NCI-H446 treated with DMSO at 0.1 percent for 48 hours (cell line): ENCODE results near the gene XRCC1.
"Not testable (repeated sequence)": the region's sequence is repeated elsewhere in the genome, so short reads cannot be mapped to it uniquely, and the experiment has no call there.

Experiments
- DNase-seq: peaks from one replicate; lab custom pipeline; 2025; lab: John Stamatoyannopoulos, UW

The XRCC1 gene

DNA sequence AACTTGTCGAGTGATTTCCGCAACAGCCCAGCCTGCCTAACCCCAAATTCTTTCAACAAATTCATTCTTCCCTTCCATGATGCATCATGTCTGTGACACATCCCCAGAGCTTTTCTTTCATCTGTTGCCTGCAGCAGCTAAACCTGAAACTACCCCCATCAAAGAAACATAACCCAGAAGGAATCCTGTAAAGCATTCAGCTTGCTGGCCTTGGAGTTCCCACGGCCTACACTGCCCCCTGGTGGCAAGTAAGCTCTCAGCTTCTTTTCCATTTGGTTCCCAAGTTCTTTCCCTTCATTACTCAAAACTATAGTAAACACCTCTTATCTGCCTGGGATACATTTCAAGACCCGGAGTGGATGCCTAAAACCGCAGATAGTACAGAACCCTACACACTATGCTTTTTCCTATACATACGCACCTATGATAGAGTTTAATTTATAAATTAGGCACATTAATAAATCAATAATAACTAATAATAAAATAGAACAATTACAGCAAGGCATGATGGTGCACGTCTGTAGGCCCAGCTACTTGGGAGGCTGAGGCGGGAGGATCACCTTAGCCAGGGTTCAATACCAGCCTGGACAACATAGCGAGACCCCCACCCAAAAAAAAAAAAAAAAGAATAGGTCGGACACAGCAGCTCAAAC lies 55.8 kb downstream of the XRCC1 start:
- peak; percentile 70 for DNase-seq

DNA sequence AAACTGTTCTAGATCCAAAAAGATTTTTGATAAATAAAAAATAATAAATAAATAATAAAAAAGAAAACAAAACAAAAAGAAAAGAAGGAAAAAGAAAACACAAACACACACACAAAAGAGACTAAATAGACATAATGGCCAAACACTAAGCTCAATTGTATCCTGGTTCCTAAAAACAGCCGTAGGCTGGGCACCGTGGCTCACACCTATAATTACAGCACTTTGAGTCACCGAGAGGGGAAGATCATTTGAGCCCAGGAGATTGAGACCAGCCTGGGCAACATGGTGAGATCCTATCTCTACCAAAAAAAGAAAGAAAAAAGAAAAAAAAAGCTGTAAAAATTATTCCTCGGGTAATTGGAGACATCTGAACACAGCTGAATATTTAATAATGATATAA lies 57.3 kb downstream of the XRCC1 start:
- DNase-seq, result no peak

DNA sequence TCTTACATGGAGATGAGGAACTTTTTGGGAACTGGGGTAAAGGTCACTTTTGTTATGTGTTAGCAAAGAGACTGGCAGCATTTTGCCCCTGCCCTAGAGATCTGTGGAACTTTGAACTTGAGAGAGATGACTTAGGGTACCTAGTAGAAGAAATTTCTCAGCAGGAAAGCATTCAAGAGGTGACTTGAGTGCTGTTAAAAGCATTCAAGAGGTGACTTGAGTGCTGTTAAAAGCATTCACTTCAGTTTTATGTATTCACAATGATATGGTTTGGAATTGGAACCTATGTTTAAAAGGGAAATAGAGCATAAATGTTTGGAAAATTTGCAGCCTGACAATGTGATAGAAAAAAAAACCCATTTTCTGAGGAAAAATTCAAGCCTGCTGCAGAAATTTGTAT lies 62.9 kb downstream of the XRCC1 start:
- DNase-seq, result not testable (repeated sequence)

DNA sequence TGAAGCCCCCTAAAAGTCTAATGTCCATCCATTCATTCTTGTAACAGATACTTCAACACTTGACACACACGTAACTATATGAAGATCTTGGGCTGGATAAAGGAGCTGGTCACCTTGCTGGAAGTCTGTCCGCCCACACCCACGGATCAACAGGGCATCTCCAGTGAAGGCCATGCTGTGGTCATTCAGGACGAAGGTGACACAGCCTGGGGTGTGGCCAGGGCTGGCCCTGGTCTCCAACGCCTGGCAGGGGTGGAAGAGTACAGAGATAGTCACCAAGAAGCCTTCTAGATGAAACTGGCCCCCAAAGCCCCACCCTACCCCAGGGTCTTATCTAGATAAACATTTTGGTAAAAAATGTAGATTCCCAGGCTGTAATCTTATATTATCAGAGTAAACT lies 64.0 kb downstream of the XRCC1 start:
- DNase-seq, result no peak

DNA sequence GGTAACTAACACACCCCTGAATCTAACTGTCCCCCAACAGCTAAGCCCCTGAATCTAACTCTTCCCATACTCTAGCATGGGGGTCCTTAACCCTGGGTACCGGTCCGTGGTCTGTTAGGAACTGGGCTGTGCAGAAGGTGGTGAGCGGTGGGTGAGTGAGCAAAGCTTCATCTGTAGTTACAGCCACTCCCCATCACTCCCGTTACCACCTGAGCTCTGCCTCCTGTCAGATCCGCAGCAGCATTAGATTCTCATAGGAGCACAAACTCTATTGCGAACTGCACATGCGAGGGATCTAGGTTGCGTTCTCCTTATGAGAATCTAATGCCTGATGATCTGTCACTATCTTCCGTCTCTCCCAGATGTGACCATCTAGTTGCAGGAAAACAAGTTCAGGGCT lies 64.6 kb downstream of the XRCC1 start:
- DNase-seq, result no peak

DNA sequence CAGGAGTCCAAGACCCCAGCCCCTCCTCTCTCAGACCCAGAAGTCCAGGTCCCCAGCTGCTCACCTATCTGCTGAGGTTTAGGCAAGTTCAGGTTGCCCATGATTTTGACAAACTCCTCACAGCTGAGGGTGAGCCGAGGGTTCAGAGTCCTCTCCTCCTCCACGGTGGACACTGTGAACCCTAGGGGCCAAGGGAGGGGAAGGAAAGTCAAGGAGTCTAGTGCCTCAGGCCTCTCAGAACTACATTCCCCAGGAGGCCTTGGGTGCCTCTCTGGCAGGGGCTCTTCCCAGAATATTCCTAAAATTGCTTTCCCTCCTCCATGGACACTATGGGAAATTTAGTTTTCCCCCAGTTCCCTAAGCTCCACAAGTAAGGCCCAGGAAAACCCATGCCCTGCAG lies 67.4 kb downstream of the XRCC1 start:
- DNase-seq, result no peak

DNA sequence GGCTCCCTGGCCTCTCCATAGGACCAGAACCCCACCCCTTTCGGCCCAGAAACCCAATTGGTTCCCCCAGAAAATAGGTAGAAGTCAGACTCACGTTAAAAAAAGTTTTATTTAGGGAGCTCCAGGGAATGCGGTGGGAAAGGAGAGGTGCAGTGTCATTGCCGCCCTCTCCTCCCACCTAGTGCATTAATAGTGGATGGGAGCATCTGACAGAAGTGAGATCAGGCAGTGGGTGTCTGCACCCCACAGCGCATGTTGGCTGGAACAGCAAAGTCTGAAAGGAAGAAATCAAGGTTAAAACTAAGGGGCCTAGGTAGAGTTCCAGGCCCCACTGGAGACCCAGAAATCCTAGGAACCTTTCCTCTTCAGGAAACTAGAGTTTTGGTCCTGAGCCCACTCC lies 68.7 kb downstream of the XRCC1 start:
- DNase-seq, result no peak

DNA sequence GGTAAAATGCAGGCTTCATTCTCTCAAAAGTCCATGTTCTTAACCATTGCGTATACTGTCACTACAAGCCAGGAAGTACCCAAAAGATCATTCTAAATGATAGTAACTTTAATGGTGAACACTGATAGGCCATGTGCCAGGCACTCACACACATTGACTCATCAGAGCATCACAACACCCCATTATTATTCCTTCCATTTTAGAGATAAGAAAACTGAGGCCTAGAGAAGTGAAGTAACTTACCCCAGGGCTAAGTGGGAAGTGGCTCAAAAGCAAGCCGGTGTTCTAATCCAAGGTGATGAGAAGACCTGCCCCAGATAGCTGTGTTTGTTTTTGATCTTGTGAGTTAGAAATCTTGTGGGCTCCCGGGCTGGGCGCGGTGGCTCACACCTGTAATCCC lies 69.4 kb downstream of the XRCC1 start:
- DNase-seq, result no peak

DNA sequence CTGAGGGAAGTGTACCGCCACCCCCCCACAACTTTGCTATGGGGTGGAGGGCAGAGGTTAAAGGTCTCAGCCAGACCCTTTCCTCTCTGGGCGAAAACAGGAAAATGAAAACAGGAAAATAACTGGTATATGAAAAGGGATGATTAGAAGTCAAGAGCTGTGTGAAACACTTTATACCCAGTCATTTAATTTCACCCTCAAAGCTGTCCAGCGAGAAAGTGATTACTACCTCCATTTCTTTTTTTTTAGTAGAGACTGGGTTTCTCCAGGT lies 70.2 kb downstream of the XRCC1 start:
- DNase-seq, result no peak

DNA sequence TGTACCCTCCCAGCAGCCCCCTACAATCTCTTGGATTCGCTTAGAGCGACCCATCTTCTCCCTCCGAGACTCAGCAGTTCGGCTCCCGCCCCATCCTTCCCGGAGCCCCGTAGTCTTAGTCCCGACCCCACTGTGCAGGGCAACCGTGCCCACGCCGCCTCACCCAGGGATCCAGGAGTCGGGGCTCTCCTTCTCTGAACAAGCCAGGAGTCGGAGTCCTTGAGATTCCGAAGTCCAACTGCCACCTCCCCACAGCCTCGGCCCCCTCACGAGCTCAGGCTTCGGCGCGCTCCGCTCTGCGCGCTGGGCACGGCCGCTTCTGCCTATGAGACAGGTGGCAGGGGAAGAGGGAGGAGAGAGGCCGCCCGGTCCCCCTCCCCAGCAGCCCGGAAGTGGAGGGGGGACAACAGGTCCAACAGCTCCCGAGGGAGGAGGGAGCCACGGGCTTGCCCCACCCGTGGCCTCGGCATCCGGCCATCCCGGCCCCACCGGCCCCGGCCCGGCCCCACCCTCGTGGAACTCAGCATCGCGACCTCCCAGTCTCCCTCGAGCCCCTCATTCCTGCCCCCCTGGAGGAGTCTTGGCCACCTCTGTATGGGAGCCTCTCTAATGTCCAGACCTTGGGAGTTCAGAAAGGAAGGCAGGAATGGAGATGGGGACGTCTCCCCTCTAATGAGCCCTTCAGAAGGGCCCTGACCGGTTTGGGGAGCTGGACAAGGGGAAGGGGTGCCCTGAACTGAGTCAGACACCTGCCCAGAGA lies 70.7 kb downstream of the XRCC1 start, which contains the start of gene PHLDB3:
PHLDB3 (minus strand) TSS at position 321 of the 760 bp plus-strand sequence. CDS start 628 bp downstream, outside the sequence.
- DNase-seq, result no peak

DNA sequence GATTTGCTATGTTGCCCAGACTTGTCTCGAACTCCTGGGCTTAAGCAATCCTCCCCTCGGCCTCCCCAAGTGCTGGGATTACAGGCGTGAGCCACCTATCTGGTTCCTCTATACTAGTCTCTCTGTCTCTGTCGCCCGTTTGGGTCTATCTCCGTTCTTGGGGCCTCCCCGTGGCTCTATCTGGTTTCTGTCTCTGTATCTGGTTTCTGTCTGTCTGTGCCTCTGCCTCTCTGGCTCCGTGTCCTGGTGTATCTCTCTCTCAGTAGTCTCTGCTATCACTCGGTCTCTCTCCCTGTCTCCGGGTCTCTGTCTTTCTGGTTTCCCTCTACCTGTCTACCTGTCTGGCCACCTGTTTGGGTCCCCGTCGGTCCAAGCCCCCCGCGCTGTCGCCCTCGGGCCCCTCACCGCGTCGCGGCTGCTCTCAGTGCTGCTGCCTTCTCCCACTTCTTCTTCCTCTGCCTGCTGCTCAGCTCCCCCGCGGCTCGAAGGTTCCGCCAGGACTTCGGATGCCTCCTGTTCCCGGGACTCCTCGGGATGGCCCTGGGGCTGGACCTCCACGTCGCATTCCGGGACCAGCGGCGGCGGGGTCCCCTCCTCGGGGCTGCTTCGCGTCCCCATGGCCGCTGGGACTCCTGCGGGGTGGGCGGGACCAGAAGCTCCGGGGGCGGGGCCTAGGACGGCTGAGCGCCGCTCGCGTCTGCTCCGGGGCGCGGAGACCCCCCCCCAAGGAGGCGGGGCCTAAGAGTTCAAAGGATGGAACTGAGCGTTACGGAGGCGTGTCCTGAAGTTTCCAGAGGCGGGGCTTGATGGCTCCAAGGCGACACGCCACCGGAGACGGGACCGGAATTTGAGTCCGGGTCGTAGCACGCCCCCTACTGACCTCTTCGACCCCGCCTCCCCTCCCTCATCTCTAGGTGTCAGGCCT lies 71.6 kb downstream of the XRCC1 start:
- DNase-seq, result peak; percentile 88

DNA sequence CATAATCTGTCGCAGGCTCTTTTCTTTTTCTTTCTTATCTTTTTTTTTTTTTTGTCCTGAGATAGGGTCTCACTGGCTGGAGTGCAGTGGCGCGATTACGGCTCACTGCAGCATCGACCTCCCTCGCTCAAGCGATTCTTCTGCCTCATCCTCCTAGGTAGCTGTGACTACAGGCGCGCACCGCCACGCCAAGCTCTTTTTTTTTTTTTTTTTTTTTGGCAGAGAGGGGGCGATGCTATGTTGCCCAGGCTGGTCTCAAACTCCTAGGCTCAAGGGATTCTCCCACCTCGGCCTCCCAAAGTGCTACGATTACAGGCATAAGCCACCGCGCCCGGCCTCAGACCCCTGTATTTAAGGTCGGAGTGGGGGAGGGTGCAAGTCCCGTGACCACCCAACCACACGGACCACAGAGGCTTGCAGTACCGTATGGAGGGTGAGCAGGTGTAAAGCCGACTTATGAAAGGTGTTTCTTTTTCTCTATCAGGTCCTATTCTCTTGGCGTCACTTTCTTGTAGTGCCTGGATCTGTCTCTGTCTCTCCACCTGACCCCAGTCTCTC lies 72.8 kb downstream of the XRCC1 start:
- DNase-seq, result no peak

DNA sequence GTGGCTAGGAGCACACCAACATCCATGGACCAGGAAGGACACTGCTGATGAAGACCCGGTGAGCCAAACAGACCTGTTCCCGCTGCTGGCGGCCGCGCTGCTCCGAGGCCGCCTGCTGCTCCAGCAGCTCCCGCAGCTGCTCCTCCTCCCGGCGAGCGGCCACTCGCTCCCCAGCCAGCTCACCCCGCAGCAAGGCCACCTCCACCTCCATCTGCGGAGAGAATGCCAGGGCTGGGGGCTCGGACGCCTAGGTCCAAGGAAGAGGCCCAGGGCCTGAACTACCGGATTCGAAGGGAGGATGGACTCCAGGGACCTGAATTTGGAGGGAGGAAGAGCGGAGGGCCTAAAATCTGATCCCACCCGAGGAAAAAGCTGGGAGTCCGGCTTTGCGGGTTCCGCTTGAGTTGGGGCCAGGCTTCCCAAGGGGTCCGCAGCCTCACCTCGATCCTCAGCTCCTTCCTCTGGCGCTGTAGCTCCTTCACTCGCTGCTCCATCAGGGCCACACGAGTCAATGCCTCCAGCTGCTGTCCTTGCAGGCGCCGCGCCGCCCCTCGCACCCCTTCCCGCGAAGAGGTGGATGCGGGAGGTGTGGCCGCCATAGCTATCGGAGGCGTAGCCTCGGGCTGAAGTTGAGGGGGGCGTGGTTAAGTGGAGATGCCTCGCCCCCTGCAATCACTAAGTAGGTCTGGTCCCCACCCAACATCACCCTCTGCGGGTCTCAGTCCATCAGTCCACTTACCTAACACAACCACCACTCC lies 73.5 kb downstream of the XRCC1 start:
- no peak for DNase-seq

DNA sequence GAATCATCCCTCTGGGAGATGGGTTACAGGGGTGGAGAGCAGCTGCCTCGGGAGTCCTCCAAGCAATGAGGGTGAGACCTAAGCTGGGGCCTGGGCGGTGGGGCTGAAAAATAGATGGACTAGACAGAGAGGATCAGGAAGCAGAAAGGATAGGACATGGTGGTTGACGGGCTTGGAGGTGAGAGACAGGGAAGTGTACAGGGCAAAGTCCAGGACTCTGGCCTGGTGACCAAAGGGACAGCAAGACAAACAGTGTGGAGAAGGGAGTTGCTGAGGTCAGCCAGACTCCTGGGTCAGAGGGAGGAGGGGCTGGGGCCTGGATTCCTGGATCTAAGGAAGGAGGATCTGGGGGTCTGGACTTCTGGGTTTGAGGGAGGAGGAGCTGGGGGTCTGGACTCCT lies 76.3 kb downstream of the XRCC1 start:
- no peak for DNase-seq

DNA sequence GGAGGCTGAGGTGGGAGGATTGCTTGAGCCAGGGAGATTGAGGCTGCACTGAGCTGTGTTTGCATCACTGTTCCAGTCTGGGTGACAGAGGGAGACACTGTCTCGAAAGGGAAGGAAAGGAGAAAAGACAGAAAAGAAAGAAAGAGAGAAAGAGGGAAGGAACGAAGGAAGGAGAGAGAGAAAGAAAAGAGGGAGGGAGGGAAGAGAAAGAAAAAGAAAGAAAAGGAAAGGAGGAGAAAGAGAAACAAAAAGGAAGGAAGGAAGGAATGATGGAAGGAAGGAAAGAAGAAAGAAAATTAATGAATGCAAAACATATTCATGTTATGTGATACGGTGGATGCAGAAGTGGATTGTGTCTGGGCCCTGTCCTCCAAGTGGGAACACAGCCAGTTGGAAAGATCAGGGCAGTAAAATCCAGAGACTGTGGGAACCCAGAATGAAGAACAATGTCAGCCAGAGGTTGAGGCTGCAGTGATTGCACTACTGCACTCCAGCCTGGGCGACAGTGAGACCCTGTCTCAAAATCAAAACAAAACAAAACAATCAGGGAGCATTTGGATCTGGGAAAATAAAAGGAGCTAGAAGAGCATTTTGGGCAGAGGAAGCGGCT lies 77.0 kb downstream of the XRCC1 start:
- DNase-seq, result no peak

DNA sequence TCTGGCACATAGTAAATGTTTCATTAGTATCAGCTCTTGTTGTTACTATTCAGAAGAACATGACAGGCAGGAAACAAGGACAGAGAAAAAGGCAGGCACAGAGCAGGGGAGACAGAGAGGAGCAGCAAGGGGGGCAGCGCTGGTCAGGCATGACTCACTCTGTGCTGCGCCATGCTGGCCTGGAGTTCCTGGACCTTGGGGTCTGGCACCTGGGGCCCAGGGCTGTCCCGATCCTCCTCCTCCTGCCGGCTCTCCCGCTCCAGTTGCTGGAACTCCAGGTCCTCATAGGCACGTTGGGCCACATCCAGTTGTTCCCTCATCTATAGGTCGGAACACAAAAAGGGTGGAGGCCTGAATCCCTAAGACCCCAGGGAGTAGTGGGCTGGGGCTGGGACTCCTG lies 78.4 kb downstream of the XRCC1 start:
- no peak for DNase-seq

DNA sequence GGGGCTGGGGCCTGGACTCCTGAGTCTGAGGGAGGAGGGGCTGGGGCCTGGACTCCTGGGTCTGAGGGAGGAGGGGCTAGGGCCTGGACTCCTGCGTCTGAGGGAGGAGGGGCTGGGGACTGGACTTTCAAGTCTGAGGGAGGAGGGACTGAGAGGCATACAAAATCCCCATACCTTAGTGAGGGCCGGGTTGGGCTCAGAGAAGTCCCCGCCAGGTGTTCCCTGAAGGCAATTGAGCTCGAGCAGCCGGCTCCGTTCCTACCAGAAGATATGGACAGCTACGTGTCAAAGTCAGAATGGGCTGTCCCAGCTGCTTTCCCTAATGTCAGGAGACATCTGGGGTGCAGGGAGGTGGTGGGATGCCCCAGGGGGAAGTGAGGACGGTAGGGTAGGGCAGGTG lies 80.2 kb downstream of the XRCC1 start:
- DNase-seq, result no peak
